HepG2 (cell line): Measurements from ENCODE around the gene CHMP5. TPM values are rescaled to one million over a fixed set of nuclear protein-coding genes. Genes with fewer than 3 reads are reported as not detected.

Source experiments
- CBX2 ChIP-seq, 2 experiments: fragments of 200-600 bp in 1 of 2; sonication (generic); formaldehyde crosslinking in 1 of 2; IDR thresholded peaks; 2 replicates each; pipeline versions ENCODE4 v1.7.0 to v1.8.1; 2018 to 2022; ENCODE audit warnings: low read depth in 2 of 2, low read length in 1 of 2, mild to moderate bottlenecking in 1 of 2, missing genetic modification reagents in 1 of 2
- DDIT3 ChIP-seq: sonication (generic); formaldehyde crosslinking; IDR thresholded peaks from 2 replicates; pipeline ENCODE4 v1.4.0; 2020; ENCODE audit warnings: mild to moderate bottlenecking, missing genetic modification reagents
- FLYWCH1 ChIP-seq: sonication (generic); formaldehyde crosslinking; IDR thresholded peaks from 2 replicates; pipeline ENCODE4 v1.8.1; 2023; ENCODE audit warnings: mild to moderate bottlenecking, missing genetic modification reagents
- IKZF4 ChIP-seq: sonication (generic); formaldehyde crosslinking; IDR thresholded peaks from 2 replicates; pipeline ENCODE4 v1.5.1; 2020; ENCODE audit warnings: borderline replicate concordance, mild to moderate bottlenecking, low read depth, missing genetic modification reagents; ENCODE audit errors: not compliant biosample characterization
- KAT2B ChIP-seq: fragments of 150-350 bp; IDR thresholded peaks from 2 replicates; pipeline ENCODE4 v1.6.1; 2014; ENCODE audit warnings: low read depth, low read length, borderline replicate concordance
- KAT8 ChIP-seq: IDR thresholded peaks from 2 replicates; pipeline ENCODE4 v1.6.1; 2016; ENCODE audit warnings: missing genetic modification reagents, missing compliant biosample characterization
- MAFG ChIP-seq: sonication (generic); formaldehyde crosslinking; IDR thresholded peaks from 2 replicates; pipeline ENCODE4 v1.5.1; 2020; ENCODE audit warnings: mild to moderate bottlenecking, missing genetic modification reagents
- NFIC ChIP-seq: IDR thresholded peaks from 2 replicates; pipeline ENCODE4 v1.6.1; 2012; ENCODE audit warnings: mild to moderate bottlenecking, low read length, inconsistent platforms
- PRMT3 ChIP-seq: sonication (generic); formaldehyde crosslinking; IDR thresholded peaks from 2 replicates; pipeline ENCODE4 v1.8.1; 2022; ENCODE audit warnings: low read depth, mild to moderate bottlenecking, moderate library complexity, missing genetic modification reagents, borderline replicate concordance
- REPIN1 ChIP-seq: sonication (generic); formaldehyde crosslinking; IDR thresholded peaks from 2 replicates; pipeline ENCODE4 v1.8.0; 2022; ENCODE audit warnings: missing genetic modification reagents, low read depth, mild to moderate bottlenecking, borderline replicate concordance
- RFXANK ChIP-seq: IDR thresholded peaks from 2 replicates; pipeline ENCODE4 v1.6.1; 2016
- SRF ChIP-seq: IDR thresholded peaks from 2 replicates; pipeline ENCODE4 v1.6.1; 2011; ENCODE audit warnings: mild to moderate bottlenecking, low read depth, low read length, moderate library complexity
- USF2 ChIP-seq, 2 experiments: sonication (generic) in 1 of 2; formaldehyde crosslinking in 1 of 2; IDR thresholded peaks; 2 replicates each; pipeline versions ENCODE4 v1.5.1 to v1.6.1; 2011 to 2020; ENCODE audit warnings: borderline replicate concordance in 1 of 2, low read depth in 1 of 2, low read length in 1 of 2, mild to moderate bottlenecking in 1 of 2, missing genetic modification reagents in 1 of 2, moderate library complexity in 1 of 2
- ZBTB20 ChIP-seq: sonication (generic); formaldehyde crosslinking; IDR thresholded peaks from 2 replicates; pipeline ENCODE4 v1.8.1; 2023; ENCODE audit warnings: missing genetic modification reagents, low read depth, mild to moderate bottlenecking, borderline replicate concordance
- ZNF24 ChIP-seq: fragments of 450-650 bp; IDR thresholded peaks from 2 replicates; pipeline ENCODE4 v1.6.1; 2017; ENCODE audit warnings: antibody characterized with exemption, mild to moderate bottlenecking
- ZNF276 ChIP-seq: sonication (generic); formaldehyde crosslinking; IDR thresholded peaks from 2 replicates; pipeline ENCODE4 v1.4.0; 2020; ENCODE audit warnings: mild to moderate bottlenecking, low read depth, missing genetic modification reagents
- ZNF564 ChIP-seq: sonication (generic); formaldehyde crosslinking; IDR thresholded peaks from 2 replicates; pipeline ENCODE4 v1.8.1; 2023; ENCODE audit warnings: mild to moderate bottlenecking, missing genetic modification reagents
- ZNF746 ChIP-seq: sonication (generic); formaldehyde crosslinking; IDR thresholded peaks from 2 replicates; pipeline ENCODE4 v1.8.0; 2022; ENCODE audit warnings: mild to moderate bottlenecking, missing genetic modification reagents
- ZNF747 ChIP-seq: sonication (generic); formaldehyde crosslinking; IDR thresholded peaks from 2 replicates; pipeline ENCODE4 v1.8.1; 2023; ENCODE audit warnings: missing genetic modification reagents, mild to moderate bottlenecking, borderline replicate concordance
- ZNF766 ChIP-seq: sonication (generic); formaldehyde crosslinking; IDR thresholded peaks from 2 replicates; pipeline ENCODE4 v1.5.0; 2020; ENCODE audit warnings: missing genetic modification reagents, borderline replicate concordance
- ZNF775 ChIP-seq: sonication (generic); formaldehyde crosslinking; IDR thresholded peaks from 2 replicates; pipeline ENCODE4 v1.4.0; 2020; ENCODE audit warnings: missing genetic modification reagents, mild to moderate bottlenecking, moderate library complexity, borderline replicate concordance
- ZSCAN12 ChIP-seq: sonication (generic); formaldehyde crosslinking; IDR thresholded peaks from 2 replicates; pipeline ENCODE4 v1.9.0; 2021; ENCODE audit warnings: mild to moderate bottlenecking, missing genetic modification reagents
- ZZZ3 ChIP-seq: sonication (generic); formaldehyde crosslinking; IDR thresholded peaks from 2 replicates; pipeline ENCODE4 v1.4.0; 2020; ENCODE audit warnings: missing genetic modification reagents, mild to moderate bottlenecking, borderline replicate concordance
- polyA plus RNA-seq, 8 experiments: library from polyadenylated mRNA; depleted of rRNA in 3 of 8; stranded (reverse) in 7 of 8; unstranded in 1 of 8; fragments of >200 nt; fragmentation: Illumina TruSeq in 4 of 8; extraction: Trizol in 4 of 8; gene quantifications; 2 replicates each; pipeline versions ENCODE4 v1.2.1 to v1.2.3, GENCODE V29; 2011 to 2016; ENCODE audit warnings: low read depth in 4 of 8, missing spikeins in 1 of 8, mixed read lengths in 1 of 8; ENCODE audit not compliant: insufficient read depth in 1 of 8
- total RNA-seq, 5 experiments: library from RNA; depleted of rRNA; stranded (reverse); fragments of >200 nt; fragmentation: Illumina TruSeq; extraction: Trizol; gene quantifications; 2 replicates each; pipeline ENCODE4 v1.2.3, GENCODE V29; 2016; ENCODE audit warnings: low read depth in 1 of 5

CHMP5 gene
- total and polyA plus RNA-seq, 2 of the 13 experiments (the other 11 are each of a cell fraction or from before 2014, with no cell fraction given): 46.0 to 57.3 TPM

- TF ChIP-seq ZNF747 (CRISPR knock-in tag) (peak; percentile 94; the same call in 1 of the 2 replicates), REPIN1 (CRISPR knock-in tag) (peak; percentile 94), KAT2B (no peak), USF2 (IDR thresholded peaks at IDR 0.05; ENCODE audit: low read depth, low read length) (peak; percentile 96), USF2 (CRISPR knock-in tag; IDR thresholded peaks at IDR 0.05; ENCODE audit: borderline replicate concordance) (peak; percentile 99), ZNF564 (CRISPR knock-in tag) (no peak; the same call in 1 of the 2 replicates), MAFG (CRISPR knock-in tag) (no peak), ZNF775 (no peak), PRMT3 (CRISPR knock-in tag) (0 out of 2 replicates have a peak, but pooled peaks have one; percentile 57), ZNF766 (peak; percentile 17; the same call in 1 of the 2 replicates), ZSCAN12 (CRISPR knock-in tag) (no peak; the same call in 1 of the 2 replicates), ZBTB20 (CRISPR knock-in tag) (peak; percentile 62; the same call in 1 of the 2 replicates), ZNF746 (CRISPR knock-in tag) (peak; percentile 35), NFIC (no peak), DDIT3 (no peak), FLYWCH1 (CRISPR knock-in tag) (0 out of 2 replicates have a peak, but pooled peaks have one; percentile 52), KAT8 (CRISPR knock-in tag) (peak; percentile 99), IKZF4 (CRISPR knock-in tag) (no peak), ZNF276 (peak; percentile 90; the same call in 1 of the 2 replicates), SRF (peak; percentile 79), RFXANK (CRISPR knock-in tag) (peak; percentile 71; the same call in 1 of the 2 replicates), CBX2 (IDR thresholded peaks at IDR 0.05; ENCODE audit: low read depth, low read length) (no peak), CBX2 (CRISPR knock-in tag; IDR thresholded peaks at IDR 0.05; ENCODE audit: low read depth) (0 out of 2 replicates have a peak, but pooled peaks have one; percentile 36), ZZZ3 (peak; percentile 97), ZNF24 (no peak)
Measured at GRCh38 chr9:33290247-33291030, 25.6 kb downstream of the CHMP5 start, which contains the start of gene NFX1 (continued).
